ENCODE data around the gene ELMO3.

DNA sequence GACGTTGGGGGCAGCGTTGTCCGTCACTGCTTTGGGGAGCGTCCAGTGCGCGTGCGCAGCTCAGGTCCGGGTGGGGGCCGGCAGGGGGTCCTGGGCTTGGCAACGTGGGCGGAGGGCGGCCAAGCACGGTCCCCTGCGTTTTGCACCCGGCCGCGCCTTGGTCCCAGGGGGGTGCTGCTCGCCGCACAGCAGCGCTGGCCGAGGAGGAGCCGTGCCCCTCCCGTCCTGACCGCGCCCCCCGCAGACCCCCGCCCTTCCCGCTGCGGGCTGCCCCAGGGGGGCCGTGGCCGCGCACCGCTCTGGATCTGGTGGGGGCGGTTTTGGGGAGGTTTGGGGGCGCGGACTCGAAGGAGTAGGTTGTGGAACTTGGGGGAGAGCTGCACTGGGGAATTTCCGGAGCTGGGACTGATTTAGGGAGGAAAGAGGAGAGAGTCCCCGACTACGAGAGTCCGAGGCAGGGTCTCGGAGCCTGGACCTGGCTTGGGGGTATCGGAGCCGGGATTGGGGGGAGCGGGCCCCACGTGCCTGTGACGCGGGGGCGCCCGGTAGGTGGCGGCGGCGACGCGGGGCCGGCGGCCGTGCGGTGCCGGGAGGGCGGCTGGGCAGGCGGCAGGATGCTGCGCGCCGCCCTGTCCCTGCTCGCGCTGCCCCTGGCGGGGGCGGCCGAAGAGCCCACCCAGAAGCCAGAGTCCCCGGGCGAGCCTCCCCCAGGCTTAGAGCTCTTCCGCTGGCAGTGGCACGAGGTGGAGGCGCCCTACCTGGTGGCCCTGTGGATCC, 49.7 kb downstream of the ELMO3 start, which contains the start of gene SLC9A5:
- TF ChIP-seq POLR2A (IDR thresholded peaks at IDR 0.05; ENCODE audit: low read depth, low read length) (no peak), POLR2AphosphoS5 (IDR thresholded peaks at IDR 0.05; ENCODE audit: low read depth, low read length) (no peak), SPI1 (IDR thresholded peaks at IDR 0.05; ENCODE audit: low read depth, low read length) (no peak), TAF1 (IDR thresholded peaks at IDR 0.05; ENCODE audit: low read depth, low read length) (no peak)
